ENCODE results near the gene RHO. TPM values are rescaled to one million over a fixed set of nuclear protein-coding genes. Genes with fewer than 3 reads are reported as not detected.
"Not testable (repeated sequence)": the region's sequence is repeated elsewhere in the genome, so short reads cannot be mapped to it uniquely, and the experiment has no call there.

RHO gene
- polyA plus RNA-seq (ENCODE audit: insufficient read length in 3 of 3) = under 1 TPM; 0.07 to 0.34 (median 0.10) TPM
- long read RNA-seq, donor 1 = 0 reads
- long read RNA-seq, donor 2 = 0 reads
- long read RNA-seq, donor 3 = 0 reads
- long read RNA-seq, donor 4 = 0 reads
- long read RNA-seq, donor 5 = 0 reads
- long read RNA-seq, donor 6 = 0 reads
- long read RNA-seq, donor 7 = 0 reads
- long read RNA-seq, donor 8 = 0 reads
- long read RNA-seq, donor 9 = 0 reads
- long read RNA-seq, donor 10 = 0 reads
- long read RNA-seq, donor 11 = 0 reads
- long read RNA-seq, donor 12 = 0 reads
- long read RNA-seq, donor 13 = 0 reads
- long read RNA-seq, donor 14 = 0 reads
- long read RNA-seq, donor 15 = 0 reads
- long read RNA-seq, donor 16 = 0 reads

GRCh38 chr3:129528589-129529100 lies at the start of gene RHO:
Gene RHO (plus strand): TSS chr3:129528639. CDS start chr3:129528734, 95 bp downstream.
- DNase-seq = no peak

- DNase-seq = peak; percentile 60
Measured at GRCh38 chr3:129481225-129481765, 47.1 kb upstream of the RHO start.

- no peak for DNase-seq
Measured at GRCh38 chr3:129481766-129482332, 46.6 kb upstream of the RHO start.

GRCh38 chr3:129482721-129483120 lies 45.7 kb upstream of the RHO start:
- no peak for DNase-seq

GRCh38 chr3:129483870-129484269 lies 44.6 kb upstream of the RHO start:
- no peak for DNase-seq

- DNase-seq = not testable (repeated sequence)
Measured at GRCh38 chr3:129485146-129485545, 43.3 kb upstream of the RHO start.

- DNase-seq = no peak
Measured at GRCh38 chr3:129485721-129486663, 42.4 kb upstream of the RHO start.

GRCh38 chr3:129486664-129487035 lies 41.8 kb upstream of the RHO start:
- DNase-seq = no peak

- DNase-seq = no peak
Measured at GRCh38 chr3:129487183-129487867, 41.1 kb upstream of the RHO start.

- DNase-seq = not testable (repeated sequence)
Measured at GRCh38 chr3:129487868-129488335, 40.5 kb upstream of the RHO start.

GRCh38 chr3:129489258-129489657 lies 39.2 kb upstream of the RHO start:
- DNase-seq = not testable (repeated sequence)

GRCh38 chr3:129490273-129490675 lies 38.2 kb upstream of the RHO start:
- peak; percentile 72 for DNase-seq

- not testable (repeated sequence) for DNase-seq
Measured at GRCh38 chr3:129491077-129491476, 37.4 kb upstream of the RHO start.

- no peak for DNase-seq
Measured at GRCh38 chr3:129491794-129492193, 36.6 kb upstream of the RHO start.

- no peak for DNase-seq
Measured at GRCh38 chr3:129492691-129493090, 35.7 kb upstream of the RHO start.

GRCh38 chr3:129493206-129493605 lies 35.2 kb upstream of the RHO start:
- no peak for DNase-seq

- DNase-seq = not testable (repeated sequence)
Measured at GRCh38 chr3:129494499-129494898, 33.9 kb upstream of the RHO start.

- DNase-seq = not testable (repeated sequence)
Measured at GRCh38 chr3:129495006-129495639, 33.3 kb upstream of the RHO start.

GRCh38 chr3:129497876-129498275 lies 30.6 kb upstream of the RHO start:
- DNase-seq = not testable (repeated sequence)
